ENCODE results near the gene PLSCR1. TPM values are rescaled to one million over a fixed set of nuclear protein-coding genes. Genes with fewer than 3 reads are reported as not detected.

The PLSCR1 gene
- total and polyA plus RNA-seq, 9 of the 15 experiments (the other 6 are each of a cell fraction or from before 2014, with no cell fraction given) = 40.6 to 122 (median 69.1) TPM

- ATAC-seq (peak; percentile 51), DNase-seq (ENCODE audit: extremely low read depth in 1 of 4, low spot score in 3 of 4) (peak in 2 of 4 experiments; percentile 13 to 39), FAIRE-seq (peak; percentile 85)
- Histone ChIP-seq H3K9ac (ENCODE audit: insufficient read depth in 1 of 2, low read depth in 2 of 2, low read length in 2 of 2) (peak overlapping the region; percentile 78 to 92; a peak in 3 of 4 replicates), H3K4me1 (replicated peaks in 1 of 2; ENCODE audit: control insufficient read depth in 2 of 2, insufficient read depth in 2 of 2, low read length in 2 of 2) (peaks cover 3 to 9% of the 10 kb centered on the region in 2 experiments; a peak in 2 of 5 replicates), H3K27ac (ENCODE audit: extremely low read depth, low read depth, low read length) (peak overlapping the region; percentile 82), H4K20me1 (replicated peaks; ENCODE audit: control insufficient read depth, insufficient read depth, low read length) (no peaks in the 10 kb centered on the region), H3K79me2 (ENCODE audit: control insufficient read depth, insufficient read depth, low read length) (peaks cover 2% of the 10 kb centered on the region; the same call in 2 of the 3 replicates), H3K9me3 (replicated peaks; ENCODE audit: control insufficient read depth, insufficient read depth, low read depth, low read length) (no peaks in the 10 kb centered on the region), H3K4me2 (ENCODE audit: insufficient read depth, low read length) (peak overlapping the region; percentile 85), H3K36me3 (ENCODE audit: control insufficient read depth, insufficient read depth, low read length) (no peaks in the 10 kb centered on the region), H2AFZ (ENCODE audit: low read depth, low read length) (peak overlapping the region; percentile 97), H3K27me3 (ENCODE audit: control insufficient read depth in 2 of 2, insufficient read depth in 2 of 2, low read length in 2 of 2) (no peaks in the 10 kb centered on the region), H3K4me3 (peak overlapping the region; percentile 48), H3K9me1 (ENCODE audit: control insufficient read depth, insufficient read depth, low read length) (no peaks in the 10 kb centered on the region)
- in situ Hi-C loops (cut with MboI) = no loop called here
- BruUV-seq (replicated peaks) = TSS peak; percentile 89
- TF ChIP-seq MEF2D (tag; conservative IDR thresholded peaks at IDR 0.05; ENCODE audit: low read depth) (0 out of 2 replicates have a peak, but pooled peaks have one; percentile 5), ZBTB33 (CRISPR knock-in tag; IDR thresholded peaks at IDR 0.05) (peak; percentile 97), FOXO4 (CRISPR knock-in tag; IDR thresholded peaks at IDR 0.05) (0 out of 2 replicates have a peak, but pooled peaks have one; percentile 20), ZSCAN29 (IDR thresholded peaks at IDR 0.05) (no peak), TGIF2 (CRISPR knock-in tag; IDR thresholded peaks at IDR 0.05) (no peak)
- intact Hi-C loops (cut with micrococcal nuclease) = loop anchor here (1.0 to 5.0 kb wide), 4 partner anchors 28 to 99 kb away; partner anchors contain the start of gene PLSCR1
- ChIA-PET CTCF (ENCODE audit: low intra/inter-chr PET ratio) (no interaction called here), POLR2A (interaction anchor here (0.7 to 3.2 kb wide), 5 partner anchors 12 to 76 kb away, joined by 3 to 12 read pairs (median 5); partner anchors contain the start of gene PLSCR1)
- WGBS (ENCODE audit: insufficient coverage, low coverage, missing lambda C conversion rate) = 28% methylated on average over 10 of the region's 10 CpGs
These were observed 75.7 kb downstream of the PLSCR1 start for GRCh38 chr3:146468671-146469149.

Data from K562 (cell line).